ENCODE measurements around the gene GPR68.
"Not testable (repeated sequence)": the region's sequence is repeated elsewhere in the genome, so short reads cannot be mapped to it uniquely, and the experiment has no call there.

GPR68 gene

GRCh38 chr14:91187271-91187670, 57.2 kb downstream of the GPR68 start:
- no peak for DNase-seq

- no peak for DNase-seq
These were observed 57.9 kb downstream of the GPR68 start for GRCh38 chr14:91186515-91187066.

- DNase-seq, result no peak
These were observed 58.8 kb downstream of the GPR68 start for GRCh38 chr14:91185721-91186120.

GRCh38 chr14:91184559-91184958, 59.9 kb downstream of the GPR68 start:
- DNase-seq, result no peak

- DNase-seq, result not testable (repeated sequence)
These were observed 61.8 kb downstream of the GPR68 start for GRCh38 chr14:91182753-91183152.
